Activated CD4-positive, alpha-beta memory T cell treated with anti-CD3 and anti-CD28 coated beads for 36 hours (primary cell): ENCODE measurements around the gene CHRNG. TPM values are rescaled to one million over a fixed set of nuclear protein-coding genes. Genes with fewer than 3 reads are reported as not detected.

Experiments used
- CTCF ChIA-PET: fragments of 350-600 bp; sonication (Branson Sonifier 250); formaldehyde crosslinking; loops from one replicate; lab custom pipeline; 2021; ENCODE audit warnings: antibody characterized with exemption, inconsistent platforms; lab: Charles Lee
- POLR2A ChIA-PET: fragments of 350-600 bp; sonication (Branson Sonifier 250); formaldehyde crosslinking; loops from one replicate; lab custom pipeline; 2021; ENCODE audit warnings: antibody characterized with exemption; lab: Charles Lee
- DNase-seq: peaks from one replicate; pipeline ENCODE4 v3.0.0-alpha.2; 2020
- H3K27ac Mint-ChIP-seq: one replicate; pipeline ENCODE4 v1.8.0; 2021; ENCODE audit warnings: mixed read lengths
- H3K27me3 Mint-ChIP-seq: one replicate; pipeline ENCODE4 v1.8.0; 2021; ENCODE audit warnings: mixed read lengths
- H3K36me3 Mint-ChIP-seq: one replicate; pipeline ENCODE4 v1.8.0; 2021; ENCODE audit warnings: mixed read lengths
- H3K4me1 Mint-ChIP-seq: one replicate; pipeline ENCODE4 v1.8.0; 2021; ENCODE audit warnings: low read depth, mixed read lengths
- H3K4me3 Mint-ChIP-seq: one replicate; pipeline ENCODE4 v1.8.0; 2021; ENCODE audit warnings: mild to moderate bottlenecking, mixed read lengths
- H3K9me3 Mint-ChIP-seq: one replicate; pipeline ENCODE4 v1.8.0; 2021; ENCODE audit warnings: mixed read lengths
- intact Hi-C: fragments of 100-400 bp; cut with micrococcal nuclease; formaldehyde crosslinking; loops from one replicate; pipeline ENCODE4 v1.15.1; 2023
- total RNA-seq, 2 experiments: library from RNA; stranded (reverse); gene quantifications; one replicate each; pipeline ENCODE4 v1.2.3, GENCODE V29; 2021

CHRNG gene
- total RNA-seq, 2 experiments from 2014 or later = not detected

DNA sequence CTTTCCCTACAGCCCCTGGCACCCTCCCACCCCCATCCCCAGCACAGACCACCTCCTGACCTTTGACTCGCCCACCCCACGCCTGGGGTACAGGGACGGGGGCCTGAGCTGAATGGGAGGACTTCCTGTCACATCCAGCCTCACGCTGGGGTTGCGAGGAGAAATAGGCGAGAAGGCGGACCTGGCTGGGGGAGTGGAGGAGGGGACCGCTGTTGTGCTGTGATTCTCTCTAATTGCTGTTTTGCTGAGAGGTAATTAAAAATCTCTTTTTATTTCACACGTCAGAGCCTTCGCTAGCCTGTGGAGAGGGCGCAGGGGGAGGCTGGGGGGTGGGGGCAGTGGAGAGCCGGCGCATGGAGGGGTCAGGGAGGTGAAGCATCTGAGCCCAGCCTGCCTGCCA, 42.1 kb upstream of the CHRNG start:
- peaks cover 1% of the 10 kb centered on the region for H3K4me1 Mint-ChIP-seq
- H3K36me3 Mint-ChIP-seq = no peaks in the 10 kb centered on the region
- intact Hi-C loops = no loop called here
- no peak overlapping the region for H3K27ac Mint-ChIP-seq
- ChIA-PET CTCF (no interaction called here), POLR2A (no interaction called here)
- no peak overlapping the region for H3K4me3 Mint-ChIP-seq
- DNase-seq = no peak
- no peaks in the 10 kb centered on the region for H3K9me3 Mint-ChIP-seq
- peaks cover 18% of the 10 kb centered on the region for H3K27me3 Mint-ChIP-seq

GRCh38 chr2:232498452-232498851, 41.0 kb upstream of the CHRNG start:
- ChIA-PET POLR2A (no interaction called here), CTCF (no interaction called here)

GRCh38 chr2:232501331-232501771, 38.1 kb upstream of the CHRNG start:
- intact Hi-C loops = no loop called here
- no peak overlapping the region for H3K27ac Mint-ChIP-seq
- no peaks in the 10 kb centered on the region for H3K9me3 Mint-ChIP-seq
- peaks cover 7% of the 10 kb centered on the region for H3K4me1 Mint-ChIP-seq
- H3K36me3 Mint-ChIP-seq = no peaks in the 10 kb centered on the region
- POLR2A ChIA-PET = no interaction called here
- H3K27me3 Mint-ChIP-seq = peaks cover 34% of the 10 kb centered on the region
- no peak for DNase-seq
- no peak overlapping the region for H3K4me3 Mint-ChIP-seq
- CTCF ChIA-PET = no interaction called here

More at GRCh38 chr2:232498452-232498851, 41.0 kb upstream of the CHRNG start:
- DNase-seq = no peak
- no peaks in the 10 kb centered on the region for H3K36me3 Mint-ChIP-seq
- H3K27ac Mint-ChIP-seq = no peak overlapping the region
- peaks cover 5% of the 10 kb centered on the region for H3K4me1 Mint-ChIP-seq
- peaks cover 21% of the 10 kb centered on the region for H3K27me3 Mint-ChIP-seq
- intact Hi-C loops = no loop called here
- H3K4me3 Mint-ChIP-seq = no peak overlapping the region
- H3K9me3 Mint-ChIP-seq = no peaks in the 10 kb centered on the region

DNA sequence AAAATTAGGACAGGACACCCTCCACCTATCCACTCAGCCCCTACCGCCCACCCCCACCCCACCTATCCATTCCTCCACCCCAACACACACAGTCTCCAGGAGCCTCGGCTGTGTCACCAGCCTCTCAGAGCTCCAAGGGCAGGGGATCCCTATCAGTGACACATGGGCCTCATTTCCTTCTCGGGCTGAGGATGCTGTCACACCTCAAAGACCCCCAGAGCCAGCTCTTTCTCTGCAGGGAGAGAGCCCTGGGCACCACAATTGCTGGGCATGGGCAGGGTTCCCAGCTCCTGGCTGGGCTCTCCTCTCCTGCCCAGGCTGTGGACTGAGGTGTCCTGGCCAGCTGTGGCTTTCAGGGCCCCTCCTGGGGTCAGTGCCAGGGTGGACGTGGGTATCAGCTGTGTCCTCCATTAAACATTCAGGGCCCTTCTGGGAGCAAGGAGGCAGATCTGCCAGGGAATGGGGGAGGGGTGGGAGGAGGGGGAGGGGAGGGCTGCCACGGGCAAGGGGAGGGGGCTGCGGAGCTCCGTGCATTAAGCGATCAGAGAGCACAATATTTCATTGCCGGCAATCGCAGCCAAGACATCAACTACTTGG, 37.6 kb upstream of the CHRNG start:
- ChIA-PET POLR2A (no interaction called here), CTCF (no interaction called here)
- Mint-ChIP-seq H3K27me3 (peaks cover 34% of the 10 kb centered on the region), H3K4me3 (no peak overlapping the region), H3K4me1 (peaks cover 7% of the 10 kb centered on the region), H3K9me3 (no peaks in the 10 kb centered on the region), H3K27ac (no peak overlapping the region), H3K36me3 (no peaks in the 10 kb centered on the region)
- intact Hi-C loops = no loop called here
- no peak for DNase-seq

- H3K36me3 Mint-ChIP-seq = no peaks in the 10 kb centered on the region
Observed at GRCh38 chr2:232502511-232502910, 37.0 kb upstream of the CHRNG start.

DNA sequence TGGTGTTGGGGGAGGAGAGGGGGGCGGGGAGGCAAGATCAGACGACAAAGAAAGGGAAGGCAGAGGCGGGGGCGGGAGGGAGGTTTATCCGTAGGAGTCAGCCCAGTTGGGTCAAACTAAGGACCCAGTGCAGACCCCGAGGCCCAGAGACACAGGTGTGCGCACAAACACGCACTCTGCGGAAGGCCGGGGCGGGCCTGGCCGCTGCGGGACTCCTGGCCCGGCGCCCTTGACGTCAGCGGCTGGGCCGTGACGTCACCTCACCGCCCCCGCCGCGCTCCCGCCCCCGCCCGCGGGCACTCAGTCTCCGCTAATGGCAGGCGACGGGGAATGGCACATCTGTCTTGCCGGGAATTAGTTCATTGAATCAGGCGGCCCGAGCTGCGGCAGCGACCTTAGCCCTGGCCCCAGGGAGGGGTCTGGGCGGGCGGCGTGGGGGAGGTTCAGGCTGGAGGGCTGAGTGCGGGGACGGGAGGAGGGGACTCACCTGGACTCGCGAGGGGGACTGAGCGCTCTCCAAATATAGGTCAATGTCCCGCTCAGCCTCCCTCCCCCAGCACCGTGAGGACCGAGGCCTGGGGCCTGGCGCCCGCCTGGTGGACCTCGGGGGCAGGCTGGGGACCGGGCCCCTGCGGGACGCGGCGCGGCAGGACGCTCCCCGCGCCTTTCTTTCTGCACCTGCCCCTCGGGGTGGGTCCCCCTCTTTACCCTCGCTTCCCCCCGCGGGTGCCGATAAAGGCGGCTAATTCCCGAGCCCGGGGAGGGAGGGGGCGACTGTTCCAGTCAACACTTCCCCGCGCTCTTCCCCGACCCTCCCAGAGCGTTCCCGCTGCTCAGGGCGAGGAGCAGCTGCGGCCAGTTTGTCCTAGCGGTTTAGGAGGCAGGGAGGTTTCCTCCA, 36.3 kb upstream of the CHRNG start:
- peak; percentile 61 for DNase-seq
- peaks cover 34% of the 10 kb centered on the region for H3K27me3 Mint-ChIP-seq
- POLR2A ChIA-PET = no interaction called here
- no peaks in the 10 kb centered on the region for H3K9me3 Mint-ChIP-seq
- intact Hi-C loops = no loop called here
- peaks cover 7% of the 10 kb centered on the region for H3K4me1 Mint-ChIP-seq
- H3K27ac Mint-ChIP-seq = no peak overlapping the region
- no peaks in the 10 kb centered on the region for H3K36me3 Mint-ChIP-seq
- CTCF ChIA-PET = no interaction called here
- peak overlapping the region; percentile 51 for H3K4me3 Mint-ChIP-seq

More at GRCh38 chr2:232502511-232502910, 37.0 kb upstream of the CHRNG start:
- ChIA-PET CTCF (no interaction called here), POLR2A (no interaction called here)
- peak; percentile 30 for DNase-seq
- Mint-ChIP-seq H3K9me3 (no peaks in the 10 kb centered on the region), H3K27me3 (peaks cover 34% of the 10 kb centered on the region), H3K27ac (no peak overlapping the region), H3K4me1 (peaks cover 7% of the 10 kb centered on the region), H3K4me3 (peak overlapping the region; percentile 55)
- intact Hi-C loops = no loop called here

DNA sequence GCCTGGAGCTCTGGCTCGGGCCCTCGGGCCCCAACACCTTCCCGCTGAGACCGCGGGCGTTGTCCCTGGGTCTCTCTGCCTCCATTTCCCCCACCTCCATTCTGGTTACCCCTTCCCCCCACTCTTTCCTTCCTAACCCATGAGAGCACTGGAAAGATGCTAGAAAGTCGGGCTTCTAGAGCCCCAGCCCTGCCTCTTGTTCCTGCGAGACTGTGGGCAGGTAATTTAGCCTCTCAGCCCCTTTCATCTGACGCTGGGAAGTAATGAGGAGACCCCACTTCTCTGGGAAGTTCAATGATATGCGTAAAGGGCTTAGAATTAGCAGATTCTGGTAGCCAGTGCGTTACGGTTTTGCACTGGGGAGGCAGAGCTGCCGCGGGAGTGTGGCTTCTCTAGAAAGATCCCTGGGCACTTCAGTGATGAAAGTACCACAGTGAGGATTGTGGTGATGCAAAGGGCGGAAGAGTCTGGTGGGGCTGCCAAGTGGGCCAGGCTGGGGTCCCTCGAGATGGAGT, 35.6 kb upstream of the CHRNG start:
- peaks cover 7% of the 10 kb centered on the region for H3K4me1 Mint-ChIP-seq
- intact Hi-C loops = no loop called here
- no peak for DNase-seq
- no peak overlapping the region for H3K27ac Mint-ChIP-seq
- ChIA-PET CTCF (no interaction called here), POLR2A (no interaction called here)
- no peaks in the 10 kb centered on the region for H3K9me3 Mint-ChIP-seq
- H3K27me3 Mint-ChIP-seq = peaks cover 34% of the 10 kb centered on the region
- H3K4me3 Mint-ChIP-seq = peak overlapping the region; percentile 36
- no peaks in the 10 kb centered on the region for H3K36me3 Mint-ChIP-seq

GRCh38 chr2:232504438-232504837, 35.1 kb upstream of the CHRNG start:
- ChIA-PET POLR2A (no interaction called here), CTCF (no interaction called here)
- peaks cover 34% of the 10 kb centered on the region for H3K27me3 Mint-ChIP-seq
- H3K4me3 Mint-ChIP-seq = no peak overlapping the region
- no peak overlapping the region for H3K27ac Mint-ChIP-seq
- no peaks in the 10 kb centered on the region for H3K9me3 Mint-ChIP-seq
- H3K4me1 Mint-ChIP-seq = peaks cover 7% of the 10 kb centered on the region
- intact Hi-C loops = no loop called here
- H3K36me3 Mint-ChIP-seq = no peaks in the 10 kb centered on the region
- no peak for DNase-seq

DNA sequence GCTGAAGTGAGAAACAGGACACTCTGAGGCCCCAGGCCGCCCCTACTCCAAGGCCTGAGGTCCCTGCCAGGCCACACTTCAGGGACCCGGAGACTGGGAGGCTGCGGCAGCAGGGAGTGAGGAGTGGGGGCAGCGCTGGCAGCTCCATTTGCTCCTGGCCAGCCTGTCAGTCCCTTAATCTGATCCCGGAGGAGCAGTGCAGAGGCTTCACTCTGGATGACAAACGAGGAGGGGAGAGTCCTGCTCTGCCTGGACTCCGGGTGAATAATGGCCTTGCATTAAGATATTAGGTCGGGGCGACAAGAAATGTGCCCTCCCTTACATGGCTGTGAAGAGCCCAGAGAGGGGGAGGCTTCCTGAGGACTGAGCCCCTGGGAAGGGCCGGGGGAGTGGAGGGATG, 33.6 kb upstream of the CHRNG start:
- ChIA-PET POLR2A (no interaction called here), CTCF (interaction anchor here (0.6 kb wide), 1 partner anchor 483 kb away, joined by 3 read pairs; no protein-coding TSS in a partner anchor)
- peaks cover 26% of the 10 kb centered on the region for H3K27me3 Mint-ChIP-seq
- H3K9me3 Mint-ChIP-seq = no peaks in the 10 kb centered on the region
- H3K4me3 Mint-ChIP-seq = no peak overlapping the region
- no peak for DNase-seq
- no peak overlapping the region for H3K27ac Mint-ChIP-seq
- no peaks in the 10 kb centered on the region for H3K36me3 Mint-ChIP-seq
- H3K4me1 Mint-ChIP-seq = peaks cover 7% of the 10 kb centered on the region
- intact Hi-C loops = no loop called here

DNA sequence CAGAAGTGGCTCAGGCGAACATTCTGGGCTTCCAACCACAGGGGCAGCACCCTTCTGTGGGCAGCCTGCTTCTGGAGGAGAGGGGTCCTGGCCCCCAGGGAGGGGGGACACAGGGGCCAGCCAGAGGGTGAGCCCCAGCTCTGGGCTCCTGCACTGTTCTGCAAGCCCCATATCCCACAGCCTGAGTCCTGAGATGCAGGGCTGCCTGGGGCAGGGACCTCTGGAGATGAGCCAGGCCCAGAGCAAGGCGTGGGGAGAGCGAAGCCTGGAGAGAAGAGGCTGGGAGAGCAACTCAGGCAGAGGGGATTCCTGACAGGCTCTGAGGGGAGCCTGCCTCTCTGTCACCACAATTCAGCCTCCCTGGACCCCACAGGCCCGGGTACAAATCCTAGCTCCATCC, 32.8 kb upstream of the CHRNG start:
- Mint-ChIP-seq H3K4me1 (peaks cover 7% of the 10 kb centered on the region), H3K9me3 (no peaks in the 10 kb centered on the region), H3K36me3 (no peaks in the 10 kb centered on the region), H3K27ac (no peak overlapping the region), H3K4me3 (no peak overlapping the region), H3K27me3 (peaks cover 23% of the 10 kb centered on the region)
- DNase-seq = no peak
- CTCF ChIA-PET = interaction anchor here (0.9 kb wide), 1 partner anchor 14 kb away, joined by 3 read pairs; no protein-coding TSS in a partner anchor
- POLR2A ChIA-PET = no interaction called here
- intact Hi-C loops = no loop called here

DNA sequence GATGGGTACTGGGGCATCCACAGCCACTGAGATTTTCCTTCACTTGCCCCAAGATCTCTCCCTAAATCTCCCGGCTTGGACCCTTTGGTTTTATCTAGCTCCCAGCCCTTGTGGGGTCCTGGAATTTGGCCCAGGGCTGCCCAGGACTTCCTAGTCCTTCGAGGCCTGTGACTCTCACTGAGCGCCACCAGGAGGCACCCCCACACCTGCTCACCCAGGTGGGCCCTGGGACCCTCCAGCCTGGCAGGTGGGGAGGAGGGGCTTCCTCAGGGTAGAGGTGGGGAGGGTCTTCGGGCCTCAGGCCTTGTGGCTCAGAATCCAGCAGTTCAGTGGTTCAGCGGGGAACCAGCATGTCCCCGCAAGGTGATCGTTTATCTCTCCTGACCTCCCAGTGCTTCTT, 31.2 kb upstream of the CHRNG start:
- H3K4me1 Mint-ChIP-seq = peaks cover 3% of the 10 kb centered on the region
- H3K4me3 Mint-ChIP-seq = no peak overlapping the region
- CTCF ChIA-PET = interaction anchor here (0.7 kb wide), 1 partner anchor 64 kb away, joined by 3 read pairs; no protein-coding TSS in a partner anchor
- peaks cover 18% of the 10 kb centered on the region for H3K27me3 Mint-ChIP-seq
- H3K9me3 Mint-ChIP-seq = no peaks in the 10 kb centered on the region
- no peaks in the 10 kb centered on the region for H3K36me3 Mint-ChIP-seq
- intact Hi-C loops = no loop called here
- H3K27ac Mint-ChIP-seq = no peak overlapping the region
- POLR2A ChIA-PET = no interaction called here
- no peak for DNase-seq

DNA sequence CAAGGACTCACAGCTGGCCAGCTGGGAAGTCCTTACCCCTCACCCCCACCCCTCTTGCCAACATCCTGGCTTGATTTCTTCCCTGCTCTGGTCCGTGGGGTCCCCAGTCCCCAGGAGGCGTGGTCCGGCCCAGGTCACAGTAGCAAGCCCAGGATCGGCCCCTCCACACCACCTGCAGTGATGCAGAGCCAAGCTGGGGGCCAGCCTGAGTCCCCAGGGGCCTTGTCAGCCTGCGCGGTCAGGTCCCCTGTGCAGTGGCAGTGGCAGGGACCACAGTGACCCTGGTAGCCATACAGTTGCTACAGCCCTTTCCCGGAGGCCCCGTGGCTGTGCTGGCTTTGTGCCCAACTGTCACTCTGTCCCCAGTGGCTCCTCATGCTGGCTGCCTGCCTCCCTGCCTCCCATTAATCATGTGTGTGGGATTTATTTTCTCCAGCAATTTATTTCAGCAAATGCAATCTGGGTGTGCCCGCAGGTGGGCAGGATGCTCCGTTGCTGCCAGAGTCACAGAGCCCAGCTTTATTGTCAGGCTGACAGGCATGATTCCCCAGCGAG, 28.1 kb upstream of the CHRNG start:
- intact Hi-C loops = no loop called here
- POLR2A ChIA-PET = no interaction called here
- Mint-ChIP-seq H3K36me3 (no peaks in the 10 kb centered on the region), H3K9me3 (no peaks in the 10 kb centered on the region), H3K4me1 (no peaks in the 10 kb centered on the region), H3K27me3 (peaks cover 5% of the 10 kb centered on the region), H3K27ac (no peak overlapping the region), H3K4me3 (no peak overlapping the region)
- CTCF ChIA-PET = interaction anchor here (1.8 kb wide), 1 partner anchor 11 kb away, joined by 5 read pairs; no protein-coding TSS in a partner anchor
- no peak for DNase-seq
